K562 (cell line): ENCODE data around the gene CFAP73. TPM values are rescaled to one million over a fixed set of nuclear protein-coding genes. Genes with fewer than 3 reads are reported as not detected.

Experiments
- ATAC-seq: fragments of 200-7000 bp; cut with Tn5 transposase; 3 replicates; pipeline ENCODE4 v1.9.1; 2020; ENCODE audit warnings: moderate library complexity
- BruUV-seq: library from RNA; stranded (reverse); fragments of 400-500 nt; replicated peaks from 2 replicates; lab custom pipeline; 2021; lab: Mats Ljungman, UMichigan
- CTCF ChIA-PET: fragments of 300-600 bp; formaldehyde crosslinking; extraction: SDS; loops from one replicate; lab custom pipeline; 2021; ENCODE audit warnings: low intra/inter-chr PET ratio; lab: Yijun Ruan, JAX
- POLR2A ChIA-PET: fragments of 300-600, 350-650 bp; sonication (Branson Sonifier 250); formaldehyde crosslinking; extraction: SDS; loops from one replicate; lab custom pipeline; 2021; ENCODE audit warnings: antibody characterized with exemption, inconsistent platforms; lab: Yijun Ruan, JAX
- DNase-seq, 4 experiments: peaks; one replicate each; pipeline versions ENCODE4 v3.0.0 to v3.0.0-alpha.2; 2011 to 2018; ENCODE audit warnings: low spot score in 3 of 4, mixed read lengths in 3 of 4; ENCODE audit errors: extremely low read depth in 1 of 4
- FAIRE-seq: peaks from 2 replicates; lab custom pipeline; 2011; peaks lifted over from hg19 to GRCh38; lab: Jason Lieb, UNC
- H2AFZ ChIP-seq: 2 replicates; pipeline ENCODE4 v1.6.0; 2011; ENCODE audit warnings: low read depth, low read length, control low read depth, inconsistent platforms
- H3K27ac ChIP-seq: fragments of 200-600 bp; 3 replicates; pipeline ENCODE4 v1.8.0; 2011; ENCODE audit warnings: low read depth, mild to moderate bottlenecking, control low read depth, inconsistent platforms, low read length, moderate library complexity, mixed read lengths; ENCODE audit errors: extremely low read depth
- H3K27me3 ChIP-seq, 2 experiments: fragments of 300-600 bp in 1 of 2; 2 replicates in 1 of 2; 3 replicates in 1 of 2; pipeline versions ENCODE4 v1.6.0 to v1.8.0; 2011; ENCODE audit warnings: inconsistent platforms in 2 of 2, low read length in 2 of 2, mild to moderate bottlenecking in 1 of 2, mixed read lengths in 1 of 2, moderate library complexity in 1 of 2; ENCODE audit not compliant: control insufficient read depth in 2 of 2, insufficient read depth in 2 of 2
- H3K36me3 ChIP-seq: fragments of 300-600 bp; 3 replicates; pipeline ENCODE4 v1.8.0; 2011; ENCODE audit warnings: mild to moderate bottlenecking, low read length, inconsistent platforms; ENCODE audit not compliant: control insufficient read depth, insufficient read depth
- H3K4me1 ChIP-seq, 2 experiments: fragments of 200-600 bp in 1 of 2; replicated peaks in 1 of 2; 2 replicates in 1 of 2; 3 replicates in 1 of 2; pipeline versions ENCODE4 v1.5.1 to v1.8.0; 2011; ENCODE audit warnings: inconsistent platforms in 2 of 2, low read length in 2 of 2, mild to moderate bottlenecking in 1 of 2, mixed read lengths in 1 of 2, moderate library complexity in 1 of 2; ENCODE audit not compliant: control insufficient read depth in 2 of 2, insufficient read depth in 2 of 2
- H3K4me2 ChIP-seq: 2 replicates; pipeline ENCODE4 v1.6.1; 2011; ENCODE audit warnings: low read length, control low read depth, inconsistent platforms, mixed read lengths; ENCODE audit not compliant: insufficient read depth
- H3K4me3 ChIP-seq: fragments of 200-600 bp; sonication (generic), shearing (Covaris generic); 2 replicates; pipeline ENCODE4 v1.5.1; 2016; ENCODE audit warnings: control low read depth, inconsistent platforms
- H3K79me2 ChIP-seq: fragments of 200-600 bp; 3 replicates; pipeline ENCODE4 v1.8.0; 2011; ENCODE audit warnings: low read length, inconsistent platforms; ENCODE audit not compliant: control insufficient read depth, insufficient read depth
- H3K9ac ChIP-seq, 2 experiments: 2 replicates each; pipeline versions ENCODE4 v1.6.0 to v1.6.1; 2011; ENCODE audit warnings: low read depth in 2 of 2, low read length in 2 of 2, control low read depth in 1 of 2, inconsistent platforms in 1 of 2, mild to moderate bottlenecking in 1 of 2, mixed read lengths in 1 of 2; ENCODE audit not compliant: insufficient read depth in 1 of 2
- H3K9me1 ChIP-seq: one replicate; pipeline ENCODE4 v1.6.0; 2011; ENCODE audit warnings: inconsistent platforms, mild to moderate bottlenecking, low read length, moderate library complexity; ENCODE audit not compliant: control insufficient read depth, insufficient read depth
- H3K9me3 ChIP-seq: replicated peaks from 2 replicates; pipeline ENCODE4 v1.5.1; 2011; ENCODE audit warnings: low read depth, low read length, inconsistent platforms; ENCODE audit not compliant: control insufficient read depth, insufficient read depth
- H4K20me1 ChIP-seq: replicated peaks from 2 replicates; pipeline ENCODE4 v1.6.1; 2011; ENCODE audit warnings: low read length, inconsistent platforms, mixed read lengths; ENCODE audit not compliant: control insufficient read depth, insufficient read depth
- BRD4 ChIP-seq: fragments of 200-600 bp; sonication (generic); IDR thresholded peaks from 2 replicates; pipeline ENCODE4 v1.6.1; 2017; ENCODE audit warnings: inconsistent platforms
- FOXA3 ChIP-seq, 2 experiments: fragments of 450-650 bp in 1 of 2; sonication (generic) in 1 of 2; formaldehyde crosslinking; IDR thresholded peaks in 1 of 2; conservative IDR thresholded peaks in 1 of 2; 2 replicates each; pipeline versions ENCODE4 v1.4.0 to v1.8.0; 2020 to 2022; ENCODE audit warnings: mild to moderate bottlenecking in 2 of 2, missing genetic modification reagents in 1 of 2
- HMBOX1 ChIP-seq: sonication (generic); IDR thresholded peaks from 2 replicates; pipeline ENCODE4 v1.6.1; 2016
- HMGN3 ChIP-seq: IDR thresholded peaks from 2 replicates; pipeline ENCODE4 v1.6.1; 2011; ENCODE audit warnings: borderline replicate concordance, low read depth, mild to moderate bottlenecking, mixed read lengths, low read length; ENCODE audit not compliant: insufficient read length; ENCODE audit errors: extremely low read depth
- KDM5B ChIP-seq: fragments of 200-600 bp; sonication (generic); IDR thresholded peaks from 2 replicates; pipeline ENCODE4 v1.6.1; 2012; ENCODE audit warnings: low read depth, mild to moderate bottlenecking, moderate library complexity, low read length, control low read depth, inconsistent platforms; ENCODE audit not compliant: insufficient replicate concordance
- NCOR1 ChIP-seq: fragments of 450-650 bp; IDR thresholded peaks from 2 replicates; pipeline ENCODE4 v1.6.1; 2016; ENCODE audit warnings: mild to moderate bottlenecking, moderate library complexity
- NFATC3 ChIP-seq: fragments of 450-650 bp; IDR thresholded peaks from 2 replicates; pipeline ENCODE4 v1.6.1; 2017; ENCODE audit warnings: mild to moderate bottlenecking
- POLR2G ChIP-seq: fragments of 200-400 bp; formaldehyde crosslinking; IDR thresholded peaks from 2 replicates; pipeline ENCODE4 v1.6.1; 2017; ENCODE audit warnings: low read depth, mild to moderate bottlenecking, antibody characterized with exemption, low read length, moderate library complexity
- RCOR1 ChIP-seq, 2 experiments: IDR thresholded peaks; 2 replicates each; pipeline ENCODE4 v1.6.1; 2012; ENCODE audit warnings: low read depth in 2 of 2, low read length in 2 of 2, borderline replicate concordance in 1 of 2, improper control_type of control experiment in 1 of 2
- ZBTB17 ChIP-seq: fragments of 450-650 bp; formaldehyde crosslinking; IDR thresholded peaks from 2 replicates; pipeline ENCODE4 v1.4.0; 2020; ENCODE audit warnings: mild to moderate bottlenecking
- WGBS: fragments of 100-300 bp; shearing (Covaris generic); methylation state at CpG from one replicate; pipeline ENCODE4 v1.1.6; 2016; ENCODE audit warnings: low coverage, mixed read lengths; ENCODE audit not compliant: insufficient coverage; ENCODE audit errors: missing lambda C conversion rate; 5-methylcytosine and 5-hydroxymethylcytosine counted together
- in situ Hi-C: fragments of 300-500 bp; cut with MboI; formaldehyde crosslinking; loops from 4 replicates; pipeline ENCODE4 v1.15.0; 2018; ENCODE audit warnings: inconsistent platforms, mixed read lengths
- intact Hi-C: fragments of 100-400 bp; cut with micrococcal nuclease; formaldehyde crosslinking; loops from 2 replicates; pipeline ENCODE4 v1.14.2; 2022
- polyA plus RNA-seq, 8 experiments: library from polyadenylated mRNA; depleted of rRNA in 4 of 8; stranded (reverse) in 5 of 8; unstranded in 3 of 8; fragments of >200 nt; fragmentation: Nextera tagmentation in 2 of 8; fragmentation: Illumina TruSeq in 1 of 8; extraction: Ambion mirVana in 2 of 8; extraction: Trizol in 1 of 8; gene quantifications; 2 replicates each; pipeline versions ENCODE4 v1.2.1 to v1.2.3, GENCODE V29; 2011 to 2014; ENCODE audit warnings: inconsistent platforms in 1 of 8, missing spikeins in 1 of 8
- total RNA-seq, 7 experiments: library from RNA; depleted of rRNA in 6 of 7; stranded (reverse); fragments of >200 nt in 6 of 7; fragmentation: Illumina TruSeq in 2 of 7; extraction: Trizol in 2 of 7; gene quantifications; 2 replicates each; pipeline versions ENCODE4 v1.2.1 to v1.2.3, GENCODE V29; 2011 to 2021; ENCODE audit warnings: low replicate concordance in 1 of 7
- TF ChIP-seq, protein P1 (sequence below): fragments of 200-800 bp; sonication (Bioruptor generic); IDR thresholded peaks from 2 replicates; pipeline ENCODE4 v1.6.1; 2017; ENCODE audit warnings: missing genetic modification characterization, missing compliant biosample characterization

The CFAP73 gene
- total and polyA plus RNA-seq, 9 of the 15 experiments (the other 6 are each of a cell fraction or from before 2014, with no cell fraction given): not detected

DNA sequence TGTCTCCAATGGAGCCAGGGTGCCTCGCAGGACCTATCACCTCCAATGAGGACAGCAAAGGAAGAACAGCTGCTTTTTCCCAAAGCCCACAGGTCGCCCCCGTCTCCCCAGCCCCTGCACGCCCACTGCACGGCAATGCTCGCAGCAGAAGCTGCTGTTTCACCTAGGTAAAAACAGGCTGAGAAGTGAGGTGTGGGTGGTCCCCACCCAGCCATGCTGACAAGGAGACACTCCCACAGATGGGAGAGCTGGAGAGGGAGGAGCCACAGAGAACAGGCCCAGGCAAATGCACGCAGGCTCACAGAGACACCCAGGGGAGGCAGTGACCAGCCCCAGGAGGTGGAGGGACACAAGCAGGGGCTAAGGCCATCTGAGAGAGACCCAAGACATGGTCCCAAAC lies 10.4 kb downstream of the CFAP73 start:
- in situ Hi-C loops (no loop called here), intact Hi-C loops (no loop called here)
- no peak overlapping the region for H3K27ac ChIP-seq
- FAIRE-seq (no peak), DNase-seq (no peak), ATAC-seq (no peak)
- H3K79me2 ChIP-seq: no peaks in the 10 kb centered on the region
- TF ChIP-seq KDM5B (no peak), HMGN3 (no peak), NFATC3 (no peak)
- peaks cover 21% of the 10 kb centered on the region for H4K20me1 ChIP-seq
- H3K4me2 ChIP-seq: no peak overlapping the region
- H3K9me1 ChIP-seq: peaks cover 4% of the 10 kb centered on the region
- H3K36me3 ChIP-seq: peaks cover 70% of the 10 kb centered on the region
- peaks cover 0 to 4% of the 10 kb centered on the region in 2 experiments; a peak in 2 of 5 replicates for H3K27me3 ChIP-seq
- BruUV-seq: no TSS peak
- H3K9me3 ChIP-seq: no peaks in the 10 kb centered on the region
- 78% methylated on average over 2 of the region's 7 CpGs for WGBS
- no peak overlapping the region for H3K4me3 ChIP-seq
- no peak overlapping the region for H2AFZ ChIP-seq
- POLR2A ChIA-PET: interaction anchor here (1.9 kb wide), 1 partner anchor 10 kb away, joined by 8 read pairs; the partner anchor contains the start of gene CFAP73
- H3K9ac ChIP-seq: no peak overlapping the region
- peaks cover 9 to 32% of the 10 kb centered on the region in 2 experiments for H3K4me1 ChIP-seq
- CTCF ChIA-PET: no interaction called here

DNA sequence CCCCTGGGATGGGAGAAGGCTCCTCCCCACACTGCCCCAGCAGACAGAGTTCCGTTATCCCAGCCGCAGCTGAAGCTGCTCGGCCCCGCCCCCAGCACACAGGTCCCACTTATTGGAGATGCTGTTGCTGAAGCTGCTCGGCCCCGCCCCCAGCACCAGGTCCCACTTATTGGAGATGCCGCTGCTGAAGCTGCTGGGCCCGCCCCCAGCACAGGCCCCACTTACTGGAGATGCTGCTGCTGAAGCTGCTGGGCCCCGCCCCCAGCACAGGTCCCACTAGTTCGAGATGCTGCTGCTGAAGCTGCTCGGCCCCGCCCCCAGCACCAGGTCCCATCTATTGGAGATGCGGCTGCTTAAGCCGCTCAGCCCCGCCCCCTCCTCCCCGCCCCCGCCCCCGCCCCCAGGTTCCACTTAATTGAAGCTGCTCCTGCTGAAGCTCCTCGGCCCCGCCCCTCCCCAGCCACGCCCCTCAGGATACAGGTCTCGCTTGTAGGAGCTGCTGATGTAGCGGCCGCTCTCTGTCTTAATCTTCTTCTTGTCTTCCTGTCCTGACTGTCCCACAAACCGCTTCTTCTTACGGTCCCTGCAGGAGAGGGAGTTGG lies 12.0 kb downstream of the CFAP73 start:
- in situ Hi-C loops: no loop called here
- H4K20me1 ChIP-seq: peaks cover 27% of the 10 kb centered on the region
- intact Hi-C loops: no loop called here
- H3K27ac ChIP-seq: no peak overlapping the region
- CTCF ChIA-PET: no interaction called here
- no TSS peak for BruUV-seq
- H3K36me3 ChIP-seq: peaks cover 86% of the 10 kb centered on the region
- peaks cover 9 to 39% of the 10 kb centered on the region in 2 experiments for H3K4me1 ChIP-seq
- peak; percentile 70 for FAIRE-seq
- no peak overlapping the region for H3K9ac ChIP-seq
- H3K27me3 ChIP-seq: no peaks in the 10 kb centered on the region
- peaks cover 4% of the 10 kb centered on the region for H3K9me1 ChIP-seq
- no peaks in the 10 kb centered on the region for H3K79me2 ChIP-seq
- H2AFZ ChIP-seq: no peak overlapping the region
- no peaks in the 10 kb centered on the region for H3K9me3 ChIP-seq
- peak; percentile 92 for ATAC-seq
- 8% methylated on average over 13 of the region's 26 CpGs for WGBS
- POLR2A ChIA-PET: interaction anchor here (0.6 to 1.9 kb wide), 8 partner anchors 8 to 261 kb away, joined by 3 to 8 read pairs (median 3); partner anchors contain the start of genes CFAP73 and RASAL1
- peak; percentile 89 to 94 (median 92) for DNase-seq
- peak overlapping the region; percentile 18; the same call in 1 of the 2 replicates for H3K4me2 ChIP-seq
- H3K4me3 ChIP-seq: no peak overlapping the region
- TF ChIP-seq BRD4: no peak
- TF ChIP-seq NCOR1: no peak
- TF ChIP-seq ZBTB17 (CRISPR knock-in tag): no peak
- TF ChIP-seq RCOR1 (IDR thresholded peaks at IDR 0.05; ENCODE audit: borderline replicate concordance in 1 of 2, low read depth in 2 of 2, low read length in 2 of 2): peak in 1 of 2 experiments; percentile 34; a peak in 1 of 4 replicates
- TF ChIP-seq FOXA3 (CRISPR knock-in tag; conservative IDR thresholded peaks at IDR 0.05 in 1 of 2, IDR thresholded peaks at IDR 0.05 in 1 of 2): no peak
- no peak for TF ChIP-seq HMBOX1
- TF ChIP-seq POLR2G: peak; percentile 54
- TF ChIP-seq, protein P1, sequence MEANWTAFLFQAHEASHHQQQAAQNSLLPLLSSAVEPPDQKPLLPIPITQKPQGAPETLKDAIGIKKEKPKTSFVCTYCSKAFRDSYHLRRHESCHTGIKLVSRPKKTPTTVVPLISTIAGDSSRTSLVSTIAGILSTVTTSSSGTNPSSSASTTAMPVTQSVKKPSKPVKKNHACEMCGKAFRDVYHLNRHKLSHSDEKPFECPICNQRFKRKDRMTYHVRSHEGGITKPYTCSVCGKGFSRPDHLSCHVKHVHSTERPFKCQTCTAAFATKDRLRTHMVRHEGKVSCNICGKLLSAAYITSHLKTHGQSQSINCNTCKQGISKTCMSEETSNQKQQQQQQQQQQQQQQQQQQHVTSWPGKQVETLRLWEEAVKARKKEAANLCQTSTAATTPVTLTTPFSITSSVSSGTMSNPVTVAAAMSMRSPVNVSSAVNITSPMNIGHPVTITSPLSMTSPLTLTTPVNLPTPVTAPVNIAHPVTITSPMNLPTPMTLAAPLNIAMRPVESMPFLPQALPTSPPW (CRISPR knock-in tag): peak; percentile 69
